Measurements from ENCODE around the gene LHFPL6.

LHFPL6 gene

GRCh38 chr13:39509616-39510315 is 93.2 kb downstream of the LHFPL6 start:
- no peak for DNase-seq

DNA sequence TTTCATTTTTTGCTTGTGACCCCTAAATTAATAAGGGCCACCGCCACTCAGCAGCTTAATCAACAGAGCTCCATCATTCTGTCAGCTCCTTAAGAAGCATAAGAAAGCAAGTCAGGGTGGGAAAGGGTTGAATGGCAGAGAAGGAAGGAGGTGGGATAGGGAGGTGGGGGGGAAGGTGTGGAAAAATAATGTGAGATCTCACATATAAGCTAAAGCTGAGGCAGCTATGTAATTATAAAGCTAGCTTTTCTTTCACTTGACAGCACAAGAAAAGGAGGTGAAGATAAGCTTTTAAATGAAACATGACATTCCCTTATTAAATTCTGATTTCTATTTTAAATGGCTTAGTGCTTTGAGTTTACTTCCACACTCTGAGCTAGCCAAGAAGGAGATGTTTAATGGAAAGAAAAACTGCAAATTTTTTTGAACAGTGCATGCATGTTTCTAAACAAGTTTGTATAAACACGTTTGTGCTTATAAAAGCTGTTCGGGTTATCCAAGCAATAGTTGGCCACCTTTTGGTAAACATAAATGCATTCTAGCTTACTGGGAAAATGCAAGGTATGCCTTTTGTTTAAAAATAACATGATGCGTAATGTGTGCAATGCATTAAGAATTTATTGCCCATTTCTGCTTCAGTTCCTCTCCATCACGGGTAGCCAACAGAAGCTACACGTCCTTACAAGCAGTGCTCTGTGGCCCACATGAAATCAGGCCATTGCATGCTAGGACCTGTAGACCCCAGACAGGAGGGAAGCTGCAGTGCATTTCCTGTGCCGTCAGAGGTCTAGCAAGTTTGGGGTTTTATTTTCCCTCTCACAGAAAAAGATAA is 96.2 kb downstream of the LHFPL6 start:
- DNase-seq = no peak

DNA sequence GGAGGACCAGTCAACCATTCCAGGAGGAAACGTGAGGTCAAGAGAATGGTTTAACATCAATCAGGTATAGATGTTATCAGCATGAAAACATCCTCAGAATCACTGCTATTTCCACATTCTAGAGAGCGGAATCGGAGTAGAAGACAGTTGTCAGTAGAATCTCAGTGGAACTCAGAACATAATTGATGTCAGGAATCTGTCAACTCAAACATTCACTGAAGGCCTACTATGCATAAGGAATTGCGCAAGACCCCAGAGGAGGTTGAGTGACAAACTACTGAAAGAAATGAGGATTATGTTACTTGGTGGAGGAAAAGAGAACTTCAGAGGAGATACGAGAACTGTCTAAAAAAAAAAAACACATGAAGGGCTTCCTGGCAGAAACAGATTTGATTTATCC is 97.8 kb downstream of the LHFPL6 start:
- no peak for DNase-seq

DNA sequence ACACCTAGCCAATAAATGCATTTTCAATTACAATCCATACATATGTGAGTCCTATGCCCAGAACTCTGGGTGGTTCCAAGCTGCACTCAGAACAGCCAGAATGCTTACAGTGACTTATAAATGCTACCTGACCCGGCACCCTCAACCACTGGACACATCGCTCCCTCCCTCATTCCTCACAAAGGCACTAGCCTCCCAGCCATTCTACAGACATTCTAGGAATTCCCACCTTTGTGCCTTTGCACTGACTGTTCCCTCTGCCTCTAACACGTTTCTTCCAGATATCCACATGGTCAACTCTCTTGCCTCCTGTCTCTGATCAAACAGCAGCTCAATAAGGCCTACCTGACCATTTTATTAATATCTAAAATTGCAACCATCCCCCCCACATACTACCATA is 99.9 kb downstream of the LHFPL6 start:
- DNase-seq = no peak

GRCh38 chr13:39501702-39502324 is 101.2 kb downstream of the LHFPL6 start:
- DNase-seq = no peak

DNA sequence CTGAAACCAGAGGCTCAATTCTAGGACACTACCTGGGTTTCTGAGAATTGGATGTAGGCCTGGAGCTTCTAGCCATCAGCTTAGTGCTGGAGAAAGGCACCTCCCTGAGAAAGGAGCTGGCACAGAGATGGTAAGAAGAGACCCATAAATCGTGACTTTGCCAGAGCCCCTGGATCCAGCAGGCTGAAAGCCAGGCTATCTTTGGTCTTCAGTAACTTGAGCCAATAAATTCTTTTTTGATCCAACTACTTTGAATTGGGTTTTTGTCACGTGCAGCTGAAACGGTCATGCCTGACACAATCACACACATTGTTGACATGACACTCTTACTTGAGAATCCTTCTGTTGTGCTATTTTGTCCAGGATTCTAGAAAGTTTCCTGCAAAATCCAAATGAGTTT is 103.4 kb downstream of the LHFPL6 start:
- DNase-seq = no peak

DNA sequence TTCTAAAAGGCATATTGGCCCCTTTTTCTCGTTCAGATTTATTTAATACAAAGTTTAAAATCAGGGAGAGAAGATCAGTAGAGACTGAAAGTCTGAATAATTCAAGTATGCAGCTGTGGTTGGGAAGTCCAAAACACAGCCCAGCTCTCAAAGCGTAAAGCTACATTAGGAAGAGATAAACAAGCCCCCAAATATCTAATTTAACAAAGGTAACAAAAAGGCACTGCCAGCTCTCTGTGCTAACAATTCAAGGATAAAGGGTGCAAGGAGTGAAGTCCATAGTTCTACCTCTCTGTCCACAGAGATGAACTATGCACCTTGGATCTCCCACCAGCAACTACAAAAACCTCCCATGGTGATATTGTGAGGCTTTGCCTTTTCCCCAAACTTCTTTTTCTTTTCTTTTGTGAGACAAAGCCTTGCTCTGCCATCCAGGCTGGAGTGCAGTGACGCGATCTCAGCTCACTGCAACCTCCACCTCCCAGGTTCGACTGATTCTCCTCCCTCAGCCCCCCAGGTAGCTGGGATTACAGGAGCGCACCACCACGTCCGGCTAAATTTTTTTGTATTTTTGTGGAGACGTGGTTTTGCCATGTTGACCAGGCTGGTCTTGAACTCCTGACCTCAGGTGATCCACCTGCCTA is 104.4 kb downstream of the LHFPL6 start:
- DNase-seq = no peak

- no peak for DNase-seq
These were observed 106.5 kb downstream of the LHFPL6 start for GRCh38 chr13:39496506-39496905.

GRCh38 chr13:39494633-39495032 is 108.4 kb downstream of the LHFPL6 start:
- no peak for DNase-seq

GRCh38 chr13:39494006-39494405 is 109.0 kb downstream of the LHFPL6 start:
- DNase-seq = no peak

DNA sequence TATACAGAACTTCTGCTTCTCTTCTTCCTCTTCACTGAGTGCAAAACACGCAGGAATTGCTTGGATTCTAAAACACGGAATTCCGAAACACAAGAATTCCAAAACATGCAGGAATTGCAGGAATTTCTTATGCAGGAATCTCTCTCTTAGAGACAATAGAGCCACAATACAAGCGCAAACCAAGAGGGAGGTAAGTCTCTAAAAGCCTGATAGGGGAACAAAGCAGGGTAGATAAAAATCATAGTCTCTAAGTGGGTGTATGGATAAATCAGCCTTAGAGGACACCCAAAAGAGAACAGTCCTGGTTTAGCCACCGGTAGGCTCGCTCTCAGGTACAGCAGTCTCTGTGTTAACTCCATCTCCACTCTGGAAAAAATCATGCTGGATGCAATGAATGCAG is 112.9 kb downstream of the LHFPL6 start:
- no peak for DNase-seq

DNA sequence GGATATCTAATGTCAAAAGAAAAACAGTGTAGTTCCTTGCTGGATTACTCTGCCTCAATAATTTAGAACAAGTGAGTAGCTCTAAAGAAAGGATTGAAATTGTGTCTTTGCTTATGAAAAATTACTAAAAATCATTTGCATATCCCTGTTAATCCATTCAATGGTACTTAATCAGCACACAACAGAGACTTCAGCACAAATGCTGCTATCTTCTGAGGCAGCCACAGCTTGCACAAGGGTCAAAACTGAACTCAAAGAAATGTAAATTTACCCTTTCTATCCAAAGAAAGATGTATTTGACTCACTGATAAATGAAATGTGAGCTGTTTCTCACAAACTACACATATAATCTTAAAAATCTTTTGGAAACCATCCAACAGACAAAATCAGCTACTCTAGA is 116.2 kb downstream of the LHFPL6 start:
- no peak for DNase-seq

GRCh38 chr13:39485314-39485700 is 117.7 kb downstream of the LHFPL6 start:
- DNase-seq = no peak

GRCh38 chr13:39484506-39485313 is 118.3 kb downstream of the LHFPL6 start:
- no peak for DNase-seq

GRCh38 chr13:39483326-39483725 is 119.7 kb downstream of the LHFPL6 start:
- no peak for DNase-seq

DNA sequence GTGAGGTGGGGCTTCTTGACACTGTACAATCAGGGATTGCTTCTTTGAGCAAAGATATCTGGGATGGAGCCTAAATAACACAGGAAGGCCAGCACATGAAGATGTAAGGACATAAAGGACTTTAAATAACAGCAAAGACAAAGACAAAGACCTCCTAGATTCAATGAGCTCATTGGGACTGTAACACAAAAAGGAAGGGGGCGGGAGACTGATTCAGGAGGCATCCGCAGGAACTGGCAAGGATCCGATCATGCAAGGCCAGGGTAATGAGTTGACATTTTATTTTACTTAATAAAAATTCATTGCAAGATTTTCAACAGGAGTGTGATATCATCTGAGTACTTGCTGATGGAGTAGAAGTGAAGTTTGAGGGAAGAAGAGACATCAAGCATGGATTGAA is 121.5 kb downstream of the LHFPL6 start:
- DNase-seq = no peak

- DNase-seq = no peak
These were observed 128.4 kb downstream of the LHFPL6 start for GRCh38 chr13:39474600-39474999.

GRCh38 chr13:39469676-39470075 is 133.3 kb downstream of the LHFPL6 start:
- DNase-seq = no peak

- DNase-seq = no peak
These were observed 134.7 kb downstream of the LHFPL6 start for GRCh38 chr13:39468306-39468705.

DNA sequence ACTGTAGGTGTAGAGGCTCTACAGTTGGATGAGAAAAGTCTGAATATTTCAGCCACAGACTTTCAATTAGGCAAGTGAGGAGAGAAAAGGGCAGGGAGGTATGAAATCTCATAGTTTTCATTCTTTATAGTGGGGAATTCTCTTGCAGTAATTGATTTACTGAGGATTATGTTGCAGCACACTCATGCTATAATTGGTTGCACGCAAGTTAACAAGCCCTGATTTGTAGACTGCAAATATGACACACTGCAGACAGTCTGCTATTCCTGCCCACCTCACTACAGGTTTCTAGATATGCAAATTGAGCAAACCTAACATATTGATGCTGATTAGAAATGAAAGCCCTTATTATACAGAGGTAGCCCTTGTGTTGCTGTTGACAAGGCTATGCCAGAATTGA is 139.4 kb downstream of the LHFPL6 start:
- no peak for DNase-seq

- no peak for DNase-seq
These were observed 140.1 kb downstream of the LHFPL6 start for GRCh38 chr13:39462906-39463305.

GRCh38 chr13:39462428-39462827 is 140.6 kb downstream of the LHFPL6 start:
- no peak for DNase-seq

Data from inflammatory macrophage (primary cell).